AG09319 (cell line): ENCODE measurements around the gene PAXX.

Source experiments
- DNase-seq: peaks from one replicate; pipeline ENCODE4 v3.0.0-alpha.2; 2010; ENCODE audit warnings: low read depth; ENCODE audit errors: extremely low read depth
- TF ChIP-seq, protein P1 (sequence below): IDR thresholded peaks from 2 replicates; pipeline ENCODE4 v1.5.1; 2011; ENCODE audit warnings: low read depth, mild to moderate bottlenecking, inconsistent platforms, low read length, moderate library complexity

PAXX gene

DNA sequence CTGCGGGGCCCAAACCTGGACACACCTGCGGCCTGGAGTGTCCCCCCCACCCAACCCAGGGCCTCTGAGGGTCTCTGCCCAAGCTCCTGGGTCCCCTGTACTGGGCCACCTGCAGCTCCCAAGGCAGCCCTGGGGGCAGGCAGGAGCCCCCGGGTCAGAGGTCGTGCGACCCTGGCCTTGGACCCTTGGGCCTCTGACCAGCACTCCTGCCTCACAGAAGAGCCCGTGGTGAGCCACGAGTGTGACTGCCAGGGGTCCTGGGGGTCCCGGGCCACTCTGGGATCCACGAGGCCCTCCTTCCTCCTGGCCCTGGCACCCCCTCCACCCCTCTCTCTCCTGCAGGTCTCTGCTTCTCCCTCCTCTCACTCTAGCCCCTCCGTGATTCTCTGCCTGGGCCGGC is 19.9 kb upstream of the PAXX start:
- TF ChIP-seq, protein P1, sequence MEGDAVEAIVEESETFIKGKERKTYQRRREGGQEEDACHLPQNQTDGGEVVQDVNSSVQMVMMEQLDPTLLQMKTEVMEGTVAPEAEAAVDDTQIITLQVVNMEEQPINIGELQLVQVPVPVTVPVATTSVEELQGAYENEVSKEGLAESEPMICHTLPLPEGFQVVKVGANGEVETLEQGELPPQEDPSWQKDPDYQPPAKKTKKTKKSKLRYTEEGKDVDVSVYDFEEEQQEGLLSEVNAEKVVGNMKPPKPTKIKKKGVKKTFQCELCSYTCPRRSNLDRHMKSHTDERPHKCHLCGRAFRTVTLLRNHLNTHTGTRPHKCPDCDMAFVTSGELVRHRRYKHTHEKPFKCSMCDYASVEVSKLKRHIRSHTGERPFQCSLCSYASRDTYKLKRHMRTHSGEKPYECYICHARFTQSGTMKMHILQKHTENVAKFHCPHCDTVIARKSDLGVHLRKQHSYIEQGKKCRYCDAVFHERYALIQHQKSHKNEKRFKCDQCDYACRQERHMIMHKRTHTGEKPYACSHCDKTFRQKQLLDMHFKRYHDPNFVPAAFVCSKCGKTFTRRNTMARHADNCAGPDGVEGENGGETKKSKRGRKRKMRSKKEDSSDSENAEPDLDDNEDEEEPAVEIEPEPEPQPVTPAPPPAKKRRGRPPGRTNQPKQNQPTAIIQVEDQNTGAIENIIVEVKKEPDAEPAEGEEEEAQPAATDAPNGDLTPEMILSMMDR, result no peak
- no peak for DNase-seq

DNA sequence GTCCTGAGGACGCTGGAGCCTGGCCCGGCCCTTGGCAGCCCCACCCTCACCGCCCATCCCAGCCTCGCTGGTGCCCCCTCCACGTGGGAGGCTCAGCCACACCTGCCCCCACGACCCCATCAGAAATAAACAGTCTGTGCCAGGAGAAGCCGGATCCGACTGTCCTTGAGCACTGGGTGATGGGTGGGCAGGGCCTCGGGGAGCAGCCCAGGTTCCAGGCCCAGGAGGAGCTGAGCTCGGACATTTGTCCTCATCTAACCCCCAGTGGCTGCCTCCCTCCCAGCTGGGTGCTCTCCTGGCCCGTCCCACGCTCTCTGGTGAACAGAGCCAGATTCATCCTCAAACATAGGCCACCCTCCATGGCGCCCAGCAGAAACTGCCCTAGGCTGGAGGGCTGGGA is 19.5 kb upstream of the PAXX start:
- TF ChIP-seq, protein P1, result no peak
- no peak for DNase-seq

DNA sequence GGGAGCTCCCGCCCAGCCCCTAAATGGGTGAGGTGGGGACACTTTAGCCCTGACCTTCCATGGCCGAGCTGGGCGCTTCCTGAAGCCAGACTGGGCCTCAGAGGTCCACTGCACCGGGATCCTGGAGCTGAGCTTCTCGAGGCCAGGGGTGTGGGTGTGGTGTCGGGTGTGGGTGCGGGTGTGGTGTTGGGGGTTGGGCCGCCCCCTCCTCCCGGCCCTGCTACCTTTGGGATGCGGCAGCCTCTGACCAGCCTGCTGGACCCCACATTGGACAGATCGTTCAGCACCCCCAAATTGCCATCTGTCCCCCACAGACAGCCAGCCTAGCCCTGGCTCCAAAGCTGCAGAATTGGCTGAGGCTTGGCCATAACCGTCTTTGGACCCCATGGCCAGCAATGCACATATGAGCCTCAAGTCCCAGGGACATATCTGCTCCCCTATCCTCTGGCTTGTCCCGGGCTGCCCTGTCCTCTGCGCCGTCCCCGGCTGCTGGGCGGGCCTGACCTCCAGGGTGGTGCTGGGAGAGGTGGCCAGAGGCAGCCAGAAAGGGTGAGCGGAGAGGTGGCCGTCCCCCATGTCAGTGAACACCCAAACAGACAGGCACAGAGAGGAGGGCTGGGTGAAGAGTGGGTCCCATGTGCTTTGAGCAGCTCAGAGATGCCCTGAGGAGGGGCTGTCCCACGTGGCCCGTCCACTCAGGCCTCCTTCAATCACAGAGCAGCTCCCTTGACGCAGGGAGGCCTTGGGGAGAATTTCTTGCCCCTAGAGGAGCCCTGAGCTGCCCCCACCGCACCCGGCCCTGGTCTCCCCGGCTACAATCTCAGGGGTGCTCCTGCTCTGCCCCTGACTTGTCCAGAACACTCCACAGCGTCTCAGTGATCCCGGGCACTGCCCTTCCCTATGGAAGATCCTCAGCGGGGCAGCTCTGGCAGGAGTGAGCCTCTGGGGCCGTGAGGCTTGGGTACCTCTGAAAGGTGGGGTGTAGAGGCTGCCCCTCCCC is 18.3 kb upstream of the PAXX start:
- no peak for DNase-seq
- TF ChIP-seq, protein P1, result no peak

DNA sequence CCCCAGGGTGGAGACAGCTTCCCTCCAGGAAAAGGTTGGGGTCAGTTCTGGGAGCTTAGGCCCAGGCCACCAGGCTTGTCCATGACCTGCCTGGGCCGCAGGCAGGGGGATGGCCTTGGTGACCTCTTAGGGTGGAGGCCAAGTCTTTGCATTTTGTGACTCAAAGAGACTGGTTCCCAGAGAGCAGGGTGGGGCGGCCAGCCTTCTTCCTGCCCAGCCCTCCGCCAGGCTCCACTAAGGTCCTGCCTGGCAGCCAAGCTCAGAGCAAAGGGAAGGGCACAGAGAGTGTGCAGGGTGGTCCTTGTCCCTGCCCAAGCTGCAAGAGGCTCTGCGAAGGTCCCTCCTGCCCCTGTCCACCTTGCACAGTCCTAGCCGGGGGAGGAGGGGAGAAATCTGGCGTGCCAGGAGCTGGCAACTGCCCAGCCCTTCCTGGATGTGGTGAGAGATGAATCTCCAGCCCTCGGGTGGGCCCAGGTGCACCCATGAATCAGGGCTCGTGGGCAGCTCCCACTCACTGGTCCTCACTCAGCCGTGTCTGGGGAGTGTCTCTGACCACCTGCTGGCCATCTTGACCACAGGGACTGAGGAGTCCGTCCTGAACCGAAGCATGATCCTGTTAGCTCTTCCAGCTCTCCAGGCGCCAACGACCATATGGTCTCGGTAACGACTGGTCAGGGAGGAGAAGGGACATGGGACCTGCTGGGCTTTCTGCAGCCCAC is 17.2 kb upstream of the PAXX start:
- no peak for DNase-seq
- TF ChIP-seq, protein P1, result no peak

DNA sequence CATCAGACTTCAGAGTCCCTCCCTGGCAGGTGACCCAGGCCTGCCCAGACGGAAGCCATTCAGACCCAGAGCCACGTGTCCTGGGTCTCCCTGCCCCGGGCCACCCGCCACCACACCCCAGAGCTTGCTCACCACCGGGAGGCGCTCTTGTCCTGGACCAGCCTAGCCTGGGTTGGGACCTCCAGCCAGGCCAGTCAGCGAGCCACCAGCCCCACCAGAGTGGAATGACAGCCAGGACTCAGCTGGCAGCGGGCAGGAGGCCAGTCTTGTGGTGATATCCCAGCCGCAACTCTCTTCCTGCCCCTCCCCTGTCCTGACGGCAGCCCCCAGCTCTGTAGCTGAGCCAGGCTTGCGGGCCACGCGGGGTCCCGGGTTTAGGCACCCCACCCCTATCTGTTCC is 16.6 kb upstream of the PAXX start:
- DNase-seq, result no peak
- TF ChIP-seq, protein P1, result no peak

DNA sequence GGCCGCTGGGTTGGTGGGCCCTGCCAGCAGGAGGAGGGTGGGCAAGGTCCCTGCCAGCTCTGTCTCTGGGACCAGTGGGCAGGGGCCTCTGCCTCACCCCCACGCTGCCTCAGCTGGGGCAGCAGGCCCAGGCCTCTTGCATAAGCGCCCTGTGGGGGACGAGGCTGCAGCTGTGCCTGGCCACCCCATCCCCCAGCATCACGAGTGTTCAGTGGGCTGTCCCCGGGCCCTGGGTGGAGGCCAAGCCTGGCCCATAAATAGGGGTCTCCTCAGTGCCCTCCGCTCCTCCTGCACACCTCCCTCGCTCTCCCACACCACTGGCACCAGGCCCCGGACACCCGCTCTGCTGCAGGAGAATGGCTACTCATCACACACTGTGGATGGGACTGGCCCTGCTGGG is 15.0 kb upstream of the PAXX start, which contains the start of gene PTGDS:
PTGDS (plus strand) TSS at position 282 of the 400 bp plus-strand sequence; CDS start at position 357, 75 bp downstream.
- DNase-seq, result no peak
- TF ChIP-seq, protein P1, result no peak

DNA sequence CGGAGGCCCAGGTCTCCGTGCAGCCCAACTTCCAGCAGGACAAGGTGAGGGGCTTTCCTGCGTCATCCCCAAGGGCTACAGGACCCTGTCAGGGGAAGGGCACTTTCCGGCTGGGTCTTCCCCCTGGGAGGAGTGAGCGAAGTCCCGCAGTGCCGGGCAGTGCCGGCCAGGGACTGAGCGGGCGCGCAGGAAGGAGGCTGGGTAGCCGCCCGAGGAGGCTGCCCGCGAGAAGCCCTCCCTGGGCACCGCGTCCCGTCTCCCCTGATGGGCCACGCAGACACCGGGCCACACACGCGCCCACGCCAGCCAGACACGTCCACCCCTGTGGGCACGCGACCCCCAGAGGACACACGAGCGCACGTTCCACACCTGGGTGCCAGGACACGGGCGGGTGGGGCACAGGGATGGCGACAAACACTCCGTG is 14.6 kb upstream of the PAXX start:
- no peak for DNase-seq
- TF ChIP-seq, protein P1, result no peak
